AG08395 (cell line): ENCODE results near the gene FYN.

ENCODE experiments used
- DNase-seq: peaks from one replicate; pipeline ENCODE4 v3.0.0; 2012; ENCODE audit warnings: mixed read lengths, low spot score

FYN gene

GRCh38 chr6:111625461-111626391 lies 247.5 kb downstream of the FYN start:
- DNase-seq: peak; percentile 50

DNA sequence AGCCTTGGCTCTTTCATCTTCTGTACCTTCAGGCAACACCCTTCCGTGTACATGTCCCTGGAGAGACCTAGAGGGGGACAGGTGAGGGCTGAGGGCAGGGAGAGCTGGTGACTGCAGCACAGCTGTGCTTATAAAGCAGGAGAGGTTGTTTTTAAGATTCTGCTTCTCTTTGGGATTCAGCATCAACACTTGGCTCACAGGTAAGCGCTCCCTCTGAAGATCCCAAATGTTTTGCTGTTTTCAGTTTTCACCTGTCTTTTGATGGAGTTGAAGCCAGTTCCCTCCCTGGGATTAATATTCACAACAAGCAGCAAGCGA lies 248.2 kb downstream of the FYN start:
- DNase-seq: no peak

DNA sequence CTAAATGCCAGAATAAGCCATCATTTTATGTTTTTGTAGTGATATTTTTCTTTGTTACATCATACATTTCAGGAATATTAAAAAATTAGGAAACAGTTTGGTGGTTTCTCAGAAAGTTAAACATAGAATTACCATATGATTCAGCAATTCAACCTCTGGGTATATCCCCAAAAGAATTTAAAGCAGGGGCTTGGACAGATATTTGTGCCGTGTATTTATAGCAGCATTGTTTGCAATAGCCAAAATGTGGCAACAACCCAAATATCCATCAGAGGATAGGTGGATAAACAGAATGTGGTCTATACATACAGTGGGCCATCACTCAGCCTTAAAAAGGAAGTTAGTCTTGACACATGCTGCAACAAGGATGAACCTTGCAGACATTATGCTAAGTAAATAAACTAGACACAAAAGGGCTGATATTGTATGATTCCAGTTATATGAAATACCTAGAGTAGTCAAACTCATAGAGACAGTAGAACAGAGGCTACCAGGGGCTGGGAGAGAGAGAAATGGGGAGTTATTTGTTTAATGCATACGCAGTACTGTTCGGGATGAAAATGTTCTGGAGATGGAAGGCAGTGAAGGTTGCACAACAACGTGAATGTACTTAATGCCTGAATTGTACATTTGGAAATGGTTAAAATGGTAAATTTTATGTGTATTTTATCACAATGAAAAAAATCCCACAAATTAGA lies 248.7 kb downstream of the FYN start:
- DNase-seq: no peak

GRCh38 chr6:111623046-111623718 lies 250.1 kb downstream of the FYN start:
- no peak for DNase-seq

- DNase-seq: no peak
Observed at GRCh38 chr6:111620169-111620568, 253.1 kb downstream of the FYN start.

DNA sequence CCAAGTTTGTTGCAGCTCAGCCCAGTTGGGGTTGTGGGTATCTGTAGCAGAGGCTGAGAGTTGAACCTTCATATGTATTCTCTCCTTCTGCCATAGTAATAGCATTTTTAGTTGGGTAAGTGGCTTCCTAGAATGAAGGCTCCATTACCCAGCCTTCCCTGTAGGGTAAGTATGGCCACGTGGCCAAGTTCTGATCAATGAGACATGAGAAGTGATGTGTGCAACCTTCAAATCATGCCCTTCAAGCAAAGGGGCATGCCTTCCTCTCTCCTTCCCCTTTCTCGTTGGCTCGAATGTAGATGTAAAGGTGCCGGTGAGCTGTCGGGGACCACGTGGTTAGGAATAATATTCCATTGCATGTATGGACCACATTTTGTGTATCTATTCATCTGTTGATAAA lies 254.8 kb downstream of the FYN start:
- DNase-seq: no peak

DNA sequence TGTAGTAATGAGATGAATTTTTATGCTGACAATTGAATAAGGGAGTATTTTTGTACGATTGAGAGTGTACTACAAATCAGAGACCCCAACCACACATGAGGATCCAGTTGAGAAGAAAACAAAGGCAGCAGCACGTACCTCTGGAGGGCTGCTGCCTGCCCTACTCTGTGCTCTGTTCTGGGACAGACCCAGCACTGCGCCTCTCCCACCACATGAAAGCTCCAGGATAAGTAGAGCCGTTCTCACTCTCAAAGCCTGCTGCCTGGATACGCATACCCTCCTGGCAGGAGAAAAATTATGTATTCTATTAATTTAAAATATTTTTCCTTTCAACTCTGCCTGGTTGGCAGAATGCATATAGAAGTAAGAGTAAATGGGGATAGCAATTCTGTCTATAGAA lies 256.1 kb downstream of the FYN start:
- no peak for DNase-seq

DNA sequence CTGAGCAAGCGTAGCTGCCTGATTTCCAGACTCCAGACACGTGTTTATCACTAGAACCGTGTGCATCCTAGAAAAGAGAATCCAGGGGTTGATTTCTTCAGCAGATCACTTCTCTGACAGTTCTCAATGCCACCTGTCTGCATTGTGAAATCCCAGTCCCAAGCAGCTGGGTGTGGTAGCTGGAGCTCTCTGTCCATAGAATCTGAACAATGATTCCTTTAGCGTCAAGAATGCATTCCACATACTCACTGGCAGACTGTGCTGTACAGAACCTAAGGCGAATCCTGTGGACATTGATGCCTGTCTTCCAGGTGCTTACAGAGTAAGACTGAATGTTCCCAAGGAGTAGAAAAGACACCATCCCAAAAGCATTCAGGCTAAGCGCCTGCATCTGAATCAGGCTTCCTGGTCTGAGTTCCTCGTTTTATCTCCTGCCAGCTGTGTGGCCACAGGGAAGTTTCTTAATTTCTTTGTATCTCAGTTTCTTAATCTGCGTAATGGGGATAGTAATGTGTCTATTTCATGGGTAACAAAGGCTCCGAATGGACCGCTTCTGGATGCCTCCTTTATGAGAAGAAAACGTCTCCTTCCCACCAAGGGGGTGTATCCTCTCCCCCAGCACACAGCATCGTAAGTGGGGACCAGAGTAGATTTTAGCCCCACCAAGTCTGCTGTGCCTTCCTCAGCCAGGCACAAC lies 257.2 kb downstream of the FYN start:
- DNase-seq: no peak

GRCh38 chr6:111614833-111615582 lies 258.2 kb downstream of the FYN start:
- DNase-seq: no peak

- DNase-seq: no peak
Observed at GRCh38 chr6:111612379-111612778, 260.9 kb downstream of the FYN start.

GRCh38 chr6:111610548-111611172 lies 262.6 kb downstream of the FYN start:
- DNase-seq: no peak
